ENCODE measurements around the gene NMT2.

Gene NMT2

DNA sequence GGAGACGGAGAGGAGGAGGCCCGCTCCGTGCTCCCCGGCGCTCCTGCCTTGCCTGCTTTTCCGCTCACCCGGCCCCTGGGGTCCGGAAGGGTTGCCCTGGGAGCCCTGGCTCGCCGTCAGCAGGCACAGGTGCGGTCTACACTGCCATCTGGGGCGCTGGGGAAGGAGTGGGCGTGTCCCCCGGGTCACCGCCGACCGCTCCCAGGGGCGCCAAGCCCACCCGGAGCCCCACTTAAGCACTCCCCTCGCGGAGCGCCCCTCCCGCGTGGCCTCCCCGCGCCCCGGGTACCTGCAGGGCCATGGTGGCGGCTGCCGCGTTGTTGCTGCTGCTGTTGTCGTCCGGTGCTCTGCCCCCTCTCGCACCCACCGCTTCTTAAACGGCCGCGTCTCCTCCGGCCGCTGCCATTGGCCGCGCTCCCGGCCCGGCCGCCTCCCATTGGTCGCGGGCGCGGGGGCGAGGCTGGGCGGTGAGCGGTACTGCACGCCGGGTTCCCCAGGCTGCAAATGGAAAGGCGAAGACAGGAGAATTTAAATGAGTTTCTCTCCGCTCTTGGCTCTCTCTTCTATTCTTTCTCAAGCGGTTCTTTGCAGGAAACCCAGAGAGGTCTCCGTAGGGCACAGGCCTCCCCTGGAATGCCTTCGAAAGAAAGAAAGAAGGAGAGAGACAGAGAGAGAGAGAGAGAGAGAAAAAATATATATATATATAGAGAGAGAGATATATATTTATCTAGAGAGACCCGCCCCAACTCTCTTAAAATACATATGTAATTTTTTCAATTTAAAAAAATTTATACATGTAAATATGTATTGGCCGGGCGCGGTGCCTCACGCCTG is 79.8 kb downstream of the NMT2 start, which contains the start of gene ACBD7:
ACBD7 (minus strand) TSS at position 349 of the 834 bp plus-strand sequence; CDS start at position 301, 48 bp downstream.
- peak; percentile 63 for DNase-seq

DNA sequence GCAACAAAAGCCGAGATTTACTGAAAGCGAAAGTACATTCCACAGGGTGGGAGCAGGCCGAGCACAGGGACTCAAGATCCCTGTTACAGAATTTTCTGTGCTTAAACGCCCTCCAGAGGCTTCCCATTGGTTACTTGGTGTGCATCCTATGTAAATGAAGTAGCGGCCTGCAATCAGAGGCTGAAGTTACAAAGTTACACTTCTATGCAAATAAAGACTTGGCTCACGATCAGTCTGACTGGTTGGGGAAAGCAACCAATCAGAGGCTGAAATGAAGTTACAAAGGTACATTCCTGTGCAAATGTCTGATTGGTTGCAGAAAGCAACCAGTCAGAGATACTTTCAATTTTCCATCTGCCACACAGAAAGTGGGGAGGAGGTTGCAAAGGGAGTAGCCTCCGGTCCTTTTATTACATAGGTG is 84.0 kb downstream of the NMT2 start:
- DNase-seq = peak; percentile 92

DNA sequence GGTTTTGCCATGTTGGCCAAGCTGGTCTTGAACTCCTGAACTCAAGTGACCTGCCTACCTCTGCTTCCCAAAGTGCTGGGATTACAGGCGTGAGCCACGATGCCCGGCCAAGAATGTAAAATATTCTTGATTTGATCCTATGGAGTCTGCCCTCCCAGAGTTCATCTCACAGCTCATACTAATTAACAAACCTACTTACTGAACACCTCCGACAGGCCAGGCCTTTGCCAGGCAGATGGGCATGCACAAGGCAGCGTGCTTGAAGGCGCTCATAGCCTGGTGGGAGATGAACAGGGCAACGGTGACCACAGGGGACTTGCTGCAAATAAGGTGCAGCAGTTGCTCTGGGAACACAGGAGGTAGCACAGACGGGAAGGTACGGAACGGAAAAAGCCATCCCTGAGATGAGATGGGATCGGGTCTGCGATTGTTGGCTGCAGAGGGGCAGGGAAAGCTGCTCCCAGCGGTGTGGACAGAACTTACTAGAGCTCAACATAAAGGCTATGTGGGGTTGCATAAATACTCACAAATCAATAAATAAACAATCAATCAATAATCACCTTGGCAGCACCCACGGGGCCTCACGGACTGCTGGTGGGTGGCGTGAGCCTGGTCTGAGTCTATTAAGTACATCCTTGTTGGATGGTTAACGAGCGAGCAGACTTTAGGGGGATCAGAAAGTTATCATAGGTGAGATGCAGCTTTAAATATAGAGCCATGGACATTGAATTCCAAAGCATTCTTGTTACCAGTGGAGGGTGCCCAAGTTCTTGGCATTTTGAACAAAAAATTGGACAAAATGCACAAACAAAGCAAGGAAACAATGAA is 84.6 kb downstream of the NMT2 start:
- no peak for DNase-seq

DNA sequence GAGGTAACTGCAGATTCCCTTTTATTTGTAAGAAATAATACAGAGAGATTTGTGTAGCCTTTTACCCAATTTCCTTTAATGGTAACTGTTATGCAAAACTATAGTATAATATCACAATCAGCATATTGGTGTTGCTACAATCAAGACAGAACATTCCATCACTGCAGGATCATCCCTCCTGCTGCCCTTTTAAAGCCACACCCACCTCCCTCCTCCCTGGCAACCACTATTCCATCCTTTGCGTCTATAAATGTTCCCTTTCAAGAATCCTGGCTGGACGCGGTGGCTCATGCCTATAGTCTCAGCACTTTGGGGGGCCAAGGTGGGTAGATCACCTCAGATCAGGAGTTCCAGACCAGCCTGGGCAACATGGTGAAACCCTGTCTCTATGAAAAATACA is 93.1 kb downstream of the NMT2 start:
- DNase-seq = no peak

DNA sequence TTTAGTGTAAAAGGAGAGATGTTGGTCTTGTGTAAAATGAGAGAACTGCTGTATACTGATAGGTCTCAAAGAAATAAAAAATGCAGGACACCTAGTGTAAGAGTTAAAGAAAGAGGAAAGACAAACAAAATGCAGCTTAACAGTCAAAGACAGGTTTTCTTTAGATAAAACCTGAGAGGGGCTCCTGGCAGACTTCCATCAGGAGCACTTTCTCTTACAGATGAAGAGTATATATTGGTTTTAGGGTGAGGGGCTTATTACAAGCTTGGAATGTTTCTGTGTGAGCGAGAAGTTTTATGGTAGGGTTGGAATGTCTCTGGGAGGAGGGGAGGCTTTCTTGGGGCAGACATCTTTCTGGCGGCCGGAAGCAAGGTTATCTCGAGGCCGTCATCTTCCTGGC is 96.1 kb downstream of the NMT2 start:
- DNase-seq = no peak

DNA sequence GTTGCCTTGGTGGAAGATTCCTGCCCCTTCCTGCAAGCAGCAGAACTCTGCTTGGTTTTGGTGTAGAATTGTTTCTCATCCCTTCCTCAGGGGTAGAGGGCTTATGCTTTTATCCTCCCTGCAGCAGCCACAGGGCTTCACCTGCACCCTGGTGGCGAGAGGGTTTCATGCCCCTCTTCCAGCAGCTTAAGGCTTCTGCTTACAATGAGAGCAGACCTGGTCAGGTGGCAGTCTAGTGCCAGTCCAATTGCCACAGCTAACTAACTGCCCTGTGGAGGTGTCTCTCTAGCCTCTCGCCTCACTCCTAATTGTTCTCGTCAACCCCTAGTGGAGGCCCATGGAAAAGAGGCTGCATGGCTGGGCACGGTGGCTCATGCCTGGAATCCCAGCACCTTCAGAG is 99.3 kb downstream of the NMT2 start:
- DNase-seq = no peak

DNA sequence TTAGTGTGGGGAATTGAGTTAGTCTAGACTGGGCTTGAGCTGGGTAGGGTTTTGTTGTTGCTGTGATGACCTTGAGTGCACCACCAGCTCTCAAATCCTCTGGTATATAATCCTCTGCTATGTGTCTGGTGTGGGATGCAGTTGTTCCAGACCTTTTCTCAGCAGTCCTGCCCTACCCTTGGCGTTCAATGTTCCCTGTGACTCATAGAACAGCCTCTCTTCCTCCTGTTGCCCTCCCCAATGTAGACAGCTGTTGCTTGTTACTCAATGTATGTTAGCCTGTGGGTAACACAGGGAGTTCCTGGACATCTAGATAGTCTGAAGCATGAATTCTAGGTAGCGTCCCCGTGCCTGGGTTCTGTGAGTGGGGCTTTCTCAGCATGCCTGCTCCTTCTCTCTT is 99.7 kb downstream of the NMT2 start:
- peak; percentile 75 for DNase-seq

DNA sequence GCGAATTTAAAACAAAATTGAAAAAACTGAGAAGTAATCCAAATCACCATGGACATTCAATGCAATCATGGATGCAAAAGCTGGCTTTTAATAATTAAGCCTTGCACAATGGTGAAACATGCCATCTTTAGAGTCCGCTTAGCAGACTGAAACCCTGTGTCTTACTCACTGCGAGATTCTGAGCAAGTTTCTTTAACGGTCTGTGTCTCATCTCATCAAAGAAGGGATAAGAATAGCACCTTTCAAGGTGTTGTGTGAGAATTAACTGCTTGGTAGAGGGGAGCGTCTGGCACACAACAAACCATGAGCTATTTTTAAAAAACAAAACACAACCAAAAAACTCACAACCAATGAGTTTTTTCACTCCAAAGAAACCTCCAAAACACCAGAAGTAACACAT is 101.3 kb downstream of the NMT2 start:
- DNase-seq = no peak

DNA sequence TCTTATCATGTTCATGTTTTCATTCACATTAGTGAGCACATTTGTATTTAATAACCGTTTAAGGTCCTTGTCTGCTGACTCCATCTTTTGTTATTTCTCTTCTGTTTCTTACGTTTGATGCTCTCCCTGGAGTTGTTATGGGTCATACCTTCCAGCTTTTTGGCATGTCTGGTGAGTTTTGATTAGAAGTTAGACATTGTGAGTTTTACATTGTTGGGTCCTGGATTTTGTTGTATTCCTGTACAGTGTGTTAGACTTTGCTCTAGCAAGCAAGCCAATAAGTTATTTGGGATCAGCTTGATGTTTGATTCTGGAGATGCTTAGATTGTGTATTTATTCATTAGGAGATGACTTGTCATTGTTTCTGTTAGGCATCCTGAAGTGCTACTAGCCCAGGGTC is 107.9 kb downstream of the NMT2 start:
- DNase-seq = no peak

DNA sequence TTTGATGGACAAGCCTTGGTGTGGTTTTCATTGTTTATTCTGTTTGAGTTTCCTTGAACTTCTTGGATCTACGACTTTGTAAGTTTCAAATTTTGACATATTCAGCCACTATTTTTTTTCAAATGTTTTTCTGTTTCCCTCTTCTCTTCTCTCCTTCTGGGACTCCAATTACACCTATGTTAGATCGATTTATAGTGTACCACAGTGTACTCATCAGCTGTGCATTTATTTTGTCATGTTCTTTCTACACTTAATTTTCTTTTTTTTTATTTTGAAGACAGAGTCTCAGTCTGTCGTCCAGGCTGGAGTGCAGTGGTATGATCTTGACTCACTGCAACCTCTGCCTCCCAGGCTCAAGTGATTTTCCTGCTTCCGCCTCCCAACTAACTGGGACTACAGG is 108.6 kb downstream of the NMT2 start:
- no peak for DNase-seq

DNA sequence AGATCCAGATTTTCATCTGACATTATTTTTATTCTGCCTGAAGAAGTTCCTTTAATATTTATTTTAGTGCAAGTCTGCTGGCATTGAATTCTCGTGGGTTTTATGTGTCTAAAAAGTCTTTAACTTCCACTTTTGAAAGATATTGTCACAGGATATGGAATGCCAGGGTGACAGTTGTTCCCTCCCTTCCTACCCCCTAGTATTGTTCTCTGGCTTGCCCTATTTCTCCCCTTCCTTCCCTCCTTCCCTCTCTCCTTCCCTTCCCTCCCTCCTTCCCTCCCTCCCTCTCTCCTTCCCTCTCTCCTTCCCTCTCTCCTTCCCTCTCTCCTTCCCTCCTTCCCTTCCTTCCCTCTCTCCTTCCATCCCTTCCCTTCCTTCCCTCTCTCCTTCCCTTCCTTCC is 109.8 kb downstream of the NMT2 start:
- DNase-seq = no peak
